NT2/D1 (cell line): ENCODE results near the gene SPATA20.

ENCODE experiments used
- SUZ12 ChIP-seq: IDR thresholded peaks from 2 replicates; pipeline ENCODE4 v1.6.1; 2011; ENCODE audit not compliant: insufficient read length, insufficient read depth; ENCODE audit errors: extremely low read depth
- YY1 ChIP-seq: IDR thresholded peaks from 2 replicates; pipeline ENCODE4 v1.6.1; 2011; ENCODE audit not compliant: insufficient read length, insufficient read depth

DNA sequence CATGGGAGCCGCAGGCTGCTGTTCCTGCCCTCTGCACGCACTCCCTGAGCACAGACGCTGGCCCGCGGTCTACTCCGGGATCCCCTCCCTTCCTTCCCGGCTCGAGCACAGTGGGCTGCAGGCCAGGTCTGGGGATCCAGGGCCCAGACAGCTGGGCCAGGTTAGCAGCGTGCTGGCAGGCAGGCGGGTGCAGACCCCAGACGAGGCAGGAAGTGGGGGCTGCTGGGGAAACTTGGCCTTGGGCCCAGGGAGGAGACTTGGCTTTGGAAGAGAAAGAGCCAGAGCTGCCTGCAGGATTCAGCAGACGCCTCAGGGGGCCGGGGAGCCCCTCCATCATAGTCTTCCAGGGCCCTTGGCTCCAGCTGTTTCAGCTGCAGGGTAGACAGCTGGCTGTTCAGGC is 57.5 kb downstream of the SPATA20 start:
- TF ChIP-seq YY1: no peak
- TF ChIP-seq SUZ12: no peak
